SK-N-SH treated with all-trans-retinoic acid at 6 μM for 48 hours (cell line): Measurements from ENCODE around the gene GTF2H4.

Source experiments
- ATAC-seq: fragments of 200-7000 bp; cut with Tn5 transposase; 3 replicates; pipeline ENCODE4 v1.9.1; 2020; ENCODE audit warnings: mild to moderate bottlenecking, moderate library complexity
- ARNTL ChIP-seq: fragments of 450-650 bp; formaldehyde crosslinking; IDR thresholded peaks from 2 replicates; pipeline ENCODE4 v1.5.0; 2020; ENCODE audit warnings: low read depth, mild to moderate bottlenecking, moderate library complexity, borderline replicate concordance
- BACH2 ChIP-seq: fragments of 250-450 bp; sonication (Bioruptor Pico); IDR thresholded peaks from 2 replicates; pipeline ENCODE4 v1.9.0; 2021; ENCODE audit warnings: mild to moderate bottlenecking, borderline replicate concordance
- CREB5 ChIP-seq: fragments of 250-450 bp; sonication (Bioruptor Pico); IDR thresholded peaks from 2 replicates; pipeline ENCODE4 v1.5.1; 2020; ENCODE audit warnings: low read depth, mild to moderate bottlenecking, moderate library complexity
- CSDC2 ChIP-seq: fragments of 250-450 bp; sonication (Bioruptor Pico); IDR thresholded peaks from 2 replicates; pipeline ENCODE4 v1.5.0; 2020; ENCODE audit warnings: mild to moderate bottlenecking, moderate library complexity
- ESRRG ChIP-seq: fragments of 250-450 bp; sonication (Bioruptor Pico); IDR thresholded peaks from 2 replicates; pipeline ENCODE4 v1.6.1; 2021; ENCODE audit warnings: mild to moderate bottlenecking
- GLIS3 ChIP-seq: fragments of 250-450 bp; sonication (Bioruptor Pico); IDR thresholded peaks from 2 replicates; pipeline ENCODE4 v1.5.0; 2020; ENCODE audit warnings: mild to moderate bottlenecking, moderate library complexity
- ISL1 ChIP-seq: fragments of 250-450 bp; sonication (Bioruptor Pico); IDR thresholded peaks from 2 replicates; pipeline ENCODE4 v2.1.2; 2022; ENCODE audit warnings: mild to moderate bottlenecking, moderate library complexity
- PATZ1 ChIP-seq: fragments of 250-450 bp; sonication (Bioruptor Pico); IDR thresholded peaks from 2 replicates; pipeline ENCODE4 v1.8.0; 2020; ENCODE audit warnings: mild to moderate bottlenecking, moderate library complexity, borderline replicate concordance
- POU6F1 ChIP-seq: fragments of 250-450 bp; sonication (Bioruptor Pico); IDR thresholded peaks from 2 replicates; pipeline ENCODE4 v1.8.0; 2021; ENCODE audit warnings: low read depth, mild to moderate bottlenecking, moderate library complexity, borderline replicate concordance
- PPARA ChIP-seq: fragments of 250-450 bp; sonication (Bioruptor Pico); IDR thresholded peaks from 2 replicates; pipeline ENCODE4 v1.5.0; 2020; ENCODE audit warnings: mild to moderate bottlenecking, borderline replicate concordance
- RARB ChIP-seq: fragments of 250-450 bp; sonication (Bioruptor Pico); IDR thresholded peaks from 2 replicates; pipeline ENCODE4 v1.8.0; 2021; ENCODE audit warnings: mild to moderate bottlenecking, moderate library complexity
- SNAI2 ChIP-seq: fragments of 250-450 bp; sonication (Bioruptor Pico); IDR thresholded peaks from 2 replicates; pipeline ENCODE4 v1.5.0; 2020; ENCODE audit warnings: mild to moderate bottlenecking, moderate library complexity
- TCF4 ChIP-seq: fragments of 250-450 bp; sonication (Bioruptor Pico); IDR thresholded peaks from 2 replicates; pipeline ENCODE4 v1.8.0; 2021; ENCODE audit warnings: mild to moderate bottlenecking, moderate library complexity, borderline replicate concordance
- TOX ChIP-seq: fragments of 250-450 bp; sonication (Bioruptor Pico); IDR thresholded peaks from 2 replicates; pipeline ENCODE4 v1.8.0; 2021; ENCODE audit warnings: mild to moderate bottlenecking, moderate library complexity, borderline replicate concordance
- TSHZ2 ChIP-seq: fragments of 250-450 bp; sonication (Bioruptor Pico); IDR thresholded peaks from 2 replicates; pipeline ENCODE4 v1.5.0; 2020; ENCODE audit warnings: mild to moderate bottlenecking, moderate library complexity
- ZFP3 ChIP-seq: fragments of 250-450 bp; sonication (Bioruptor Pico); IDR thresholded peaks from 2 replicates; pipeline ENCODE4 v1.5.0; 2020; ENCODE audit warnings: mild to moderate bottlenecking, moderate library complexity
- ZFP30 ChIP-seq: fragments of 450-650 bp; formaldehyde crosslinking; IDR thresholded peaks from 2 replicates; pipeline ENCODE4 v1.5.0; 2022; ENCODE audit warnings: mild to moderate bottlenecking, moderate library complexity
- ZNF565 ChIP-seq: fragments of 450-650 bp; formaldehyde crosslinking; conservative IDR thresholded peaks from 2 replicates; pipeline ENCODE4 v1.5.0; 2020; ENCODE audit warnings: low read depth, mild to moderate bottlenecking, moderate library complexity
- ZNF70 ChIP-seq: fragments of 450-650 bp; formaldehyde crosslinking; IDR thresholded peaks from 2 replicates; pipeline ENCODE4 v1.5.0; 2020; ENCODE audit warnings: mild to moderate bottlenecking, moderate library complexity
- ZNF8 ChIP-seq: fragments of 450-650 bp; formaldehyde crosslinking; IDR thresholded peaks from 2 replicates; pipeline ENCODE4 v1.5.0; 2020; ENCODE audit warnings: mild to moderate bottlenecking, moderate library complexity

Gene GTF2H4

GRCh38 chr6:30875244-30876038 is 32.6 kb upstream of the GTF2H4 start:
- ATAC-seq, result no peak
- no peak for TF ChIP-seq GLIS3 (CRISPR knock-in tag)
- no peak for TF ChIP-seq ESRRG (CRISPR knock-in tag)
- no peak for TF ChIP-seq ZFP30 (CRISPR knock-in tag)
- TF ChIP-seq PATZ1 (CRISPR knock-in tag), result no peak
- no peak for TF ChIP-seq POU6F1 (CRISPR knock-in tag)
- no peak for TF ChIP-seq ZFP3 (CRISPR knock-in tag)
- TF ChIP-seq SNAI2 (CRISPR knock-in tag), result no peak
- no peak for TF ChIP-seq ZNF8 (CRISPR knock-in tag)
- no peak for TF ChIP-seq CSDC2 (CRISPR knock-in tag)
- no peak for TF ChIP-seq ARNTL
- TF ChIP-seq RARB (CRISPR knock-in tag), result no peak
- no peak for TF ChIP-seq TCF4
- no peak for TF ChIP-seq ZNF565 (CRISPR knock-in tag)
- no peak for TF ChIP-seq BACH2 (CRISPR knock-in tag)
- TF ChIP-seq ZNF70 (CRISPR knock-in tag), result no peak
- TF ChIP-seq PPARA (CRISPR knock-in tag), result no peak
- no peak for TF ChIP-seq TSHZ2 (CRISPR knock-in tag)
- no peak for TF ChIP-seq ISL1
- TF ChIP-seq TOX (CRISPR knock-in tag), result no peak
- no peak for TF ChIP-seq CREB5 (CRISPR knock-in tag)

- ATAC-seq, result peak; percentile 56
- 0 out of 2 replicates have a peak, but pooled peaks have one; percentile 26 for TF ChIP-seq ISL1
- 0 out of 2 replicates have a peak, but pooled peaks have one; percentile 17 for TF ChIP-seq TOX (CRISPR knock-in tag)
- no peak for TF ChIP-seq TCF4
Measured at GRCh38 chr6:30876039-30876730, 31.8 kb upstream of the GTF2H4 start.

- ATAC-seq, result peak; percentile 91
- no peak for TF ChIP-seq ARNTL
- 0 out of 2 replicates have a peak, but pooled peaks have one; percentile 10 for TF ChIP-seq ZFP3 (CRISPR knock-in tag)
- 0 out of 2 replicates have a peak, but pooled peaks have one; percentile 50 for TF ChIP-seq SNAI2 (CRISPR knock-in tag)
- TF ChIP-seq, all 23 proteins: peak for 2
Measured at GRCh38 chr6:30877419-30878262, 30.4 kb upstream of the GTF2H4 start.
